ENCODE data around the gene RPL36.

DNA sequence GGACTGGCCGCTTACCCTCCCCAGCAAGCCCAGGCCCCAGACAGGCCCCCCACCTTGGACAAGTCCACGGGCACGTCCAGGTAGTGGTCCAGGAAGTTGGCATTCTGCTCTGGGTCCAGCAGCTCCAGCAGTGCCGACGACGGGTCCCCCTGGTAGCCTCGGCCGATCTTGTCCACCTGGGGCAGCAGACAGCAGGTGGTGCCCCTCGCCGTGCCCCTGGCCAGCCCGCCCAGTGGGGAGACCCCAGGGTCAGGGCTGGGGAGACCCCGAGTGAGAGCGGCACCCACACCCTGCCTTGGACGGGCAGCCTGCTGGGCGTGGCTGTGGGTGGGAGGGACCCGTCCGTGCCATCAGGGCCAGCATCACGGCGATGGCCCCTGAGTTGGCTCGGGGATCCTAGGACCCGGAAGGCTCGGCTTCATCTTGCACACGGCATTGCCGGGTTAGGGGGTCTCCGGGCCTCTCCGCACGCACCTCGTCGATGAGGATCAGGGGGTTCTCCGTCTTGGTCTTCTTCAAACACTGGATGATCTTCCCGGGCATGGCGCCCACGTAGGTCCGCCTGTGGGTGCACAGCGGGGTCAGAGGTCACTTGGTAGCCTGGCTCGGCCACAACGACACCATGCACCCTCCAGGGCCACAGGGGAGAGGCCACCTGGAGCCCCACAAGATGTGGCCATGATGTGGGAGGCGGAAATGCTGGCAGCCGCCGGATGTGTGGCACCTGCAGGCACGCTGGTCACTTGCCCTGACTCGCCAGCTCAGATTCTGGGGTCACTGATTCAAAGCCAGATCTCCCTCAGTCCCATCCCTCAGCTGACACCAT, 6.3 kb downstream of the RPL36 start:
- TF ChIP-seq, protein P1, sequence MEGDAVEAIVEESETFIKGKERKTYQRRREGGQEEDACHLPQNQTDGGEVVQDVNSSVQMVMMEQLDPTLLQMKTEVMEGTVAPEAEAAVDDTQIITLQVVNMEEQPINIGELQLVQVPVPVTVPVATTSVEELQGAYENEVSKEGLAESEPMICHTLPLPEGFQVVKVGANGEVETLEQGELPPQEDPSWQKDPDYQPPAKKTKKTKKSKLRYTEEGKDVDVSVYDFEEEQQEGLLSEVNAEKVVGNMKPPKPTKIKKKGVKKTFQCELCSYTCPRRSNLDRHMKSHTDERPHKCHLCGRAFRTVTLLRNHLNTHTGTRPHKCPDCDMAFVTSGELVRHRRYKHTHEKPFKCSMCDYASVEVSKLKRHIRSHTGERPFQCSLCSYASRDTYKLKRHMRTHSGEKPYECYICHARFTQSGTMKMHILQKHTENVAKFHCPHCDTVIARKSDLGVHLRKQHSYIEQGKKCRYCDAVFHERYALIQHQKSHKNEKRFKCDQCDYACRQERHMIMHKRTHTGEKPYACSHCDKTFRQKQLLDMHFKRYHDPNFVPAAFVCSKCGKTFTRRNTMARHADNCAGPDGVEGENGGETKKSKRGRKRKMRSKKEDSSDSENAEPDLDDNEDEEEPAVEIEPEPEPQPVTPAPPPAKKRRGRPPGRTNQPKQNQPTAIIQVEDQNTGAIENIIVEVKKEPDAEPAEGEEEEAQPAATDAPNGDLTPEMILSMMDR (IDR thresholded peaks at IDR 0.05; ENCODE audit: poor library complexity): no peak
- TF ChIP-seq EZH2phosphoT487 (IDR thresholded peaks at IDR 0.05; ENCODE audit: low read depth, severe bottlenecking, unreplicated experiment) (no peak), EZH2 (IDR thresholded peaks at IDR 0.05; ENCODE audit: borderline replicate concordance) (no peak)

All from hepatocyte (in vitro differentiated cells).